Testis (tissue), 2 donors: ENCODE results near the gene WNT4.

Experiments
- POLR2A ChIP-seq: fragments of 450-650 bp; IDR thresholded peaks from one replicate; pipeline ENCODE4 v1.6.1; 2017; ENCODE audit warnings: antibody characterized with exemption, mild to moderate bottlenecking, moderate library complexity
- TF ChIP-seq, protein P1 (sequence below), 3 experiments: fragments of 450-650 bp in 2 of 3; fragments of 200-600 bp in 1 of 3; sonication (generic) in 1 of 3; IDR thresholded peaks; one replicate each; pipeline ENCODE4 v1.5.1; 2016 to 2019; ENCODE audit warnings: antibody characterized with exemption in 3 of 3, mild to moderate bottlenecking in 2 of 3, moderate library complexity in 1 of 3

DNA sequence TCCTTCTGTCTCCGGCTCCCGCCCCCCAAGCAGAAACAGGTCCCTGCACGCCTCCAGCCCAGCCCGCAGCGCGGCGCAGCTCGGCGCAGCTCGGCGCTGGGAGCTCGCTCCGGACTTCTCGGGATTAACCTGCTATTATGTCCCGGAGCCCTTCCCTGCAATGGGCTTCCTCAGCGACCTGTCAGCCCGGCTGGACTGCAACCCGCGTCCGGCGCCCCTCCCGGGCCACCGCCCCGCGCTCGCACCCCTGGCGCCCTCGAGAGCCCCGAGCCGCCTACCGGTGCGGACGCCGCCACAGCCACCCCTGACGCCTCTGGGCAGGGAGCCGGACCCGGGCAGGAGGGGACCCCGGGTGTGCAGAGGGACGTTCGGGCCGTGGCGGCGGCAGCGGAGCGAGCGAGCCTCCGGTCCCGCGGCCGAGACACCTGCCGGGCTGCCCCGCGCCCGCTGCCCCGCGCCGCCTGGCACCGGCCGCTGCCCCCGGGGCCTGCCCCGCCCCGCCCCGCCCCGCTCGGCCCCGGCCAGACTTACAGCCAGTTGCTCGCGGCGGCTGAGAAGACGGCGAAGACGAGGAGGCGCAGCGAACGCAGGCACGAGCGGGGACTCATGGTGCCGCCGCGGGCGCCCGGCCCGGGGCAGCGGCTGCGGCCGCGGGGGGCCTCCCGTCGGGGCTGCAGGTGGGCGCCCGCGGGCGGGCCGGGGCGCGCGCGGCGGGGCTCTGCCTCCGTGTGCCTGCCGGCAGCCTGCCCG is 407 bp downstream of the WNT4 start:
- TF ChIP-seq, protein P1, sequence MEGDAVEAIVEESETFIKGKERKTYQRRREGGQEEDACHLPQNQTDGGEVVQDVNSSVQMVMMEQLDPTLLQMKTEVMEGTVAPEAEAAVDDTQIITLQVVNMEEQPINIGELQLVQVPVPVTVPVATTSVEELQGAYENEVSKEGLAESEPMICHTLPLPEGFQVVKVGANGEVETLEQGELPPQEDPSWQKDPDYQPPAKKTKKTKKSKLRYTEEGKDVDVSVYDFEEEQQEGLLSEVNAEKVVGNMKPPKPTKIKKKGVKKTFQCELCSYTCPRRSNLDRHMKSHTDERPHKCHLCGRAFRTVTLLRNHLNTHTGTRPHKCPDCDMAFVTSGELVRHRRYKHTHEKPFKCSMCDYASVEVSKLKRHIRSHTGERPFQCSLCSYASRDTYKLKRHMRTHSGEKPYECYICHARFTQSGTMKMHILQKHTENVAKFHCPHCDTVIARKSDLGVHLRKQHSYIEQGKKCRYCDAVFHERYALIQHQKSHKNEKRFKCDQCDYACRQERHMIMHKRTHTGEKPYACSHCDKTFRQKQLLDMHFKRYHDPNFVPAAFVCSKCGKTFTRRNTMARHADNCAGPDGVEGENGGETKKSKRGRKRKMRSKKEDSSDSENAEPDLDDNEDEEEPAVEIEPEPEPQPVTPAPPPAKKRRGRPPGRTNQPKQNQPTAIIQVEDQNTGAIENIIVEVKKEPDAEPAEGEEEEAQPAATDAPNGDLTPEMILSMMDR (IDR thresholded peaks at IDR 0.05), result no peak
- no peak for TF ChIP-seq POLR2A
